HepG2 (cell line): ENCODE measurements around the gene SPATA13. TPM values are rescaled to one million over a fixed set of nuclear protein-coding genes. Genes with fewer than 3 reads are reported as not detected.
A peak's percentile ranks its signal among the peaks of the same experiment; 100 is the strongest.

Source experiments
- CREB1 ChIP-seq, 2 experiments: fragments of 450-650 bp in 1 of 2; IDR thresholded peaks; 2 replicates each; pipeline ENCODE4 v1.6.1; 2016 to 2017; ENCODE audit warnings: control low read depth in 1 of 2, mild to moderate bottlenecking in 1 of 2, missing compliant biosample characterization in 1 of 2, missing genetic modification characterization in 1 of 2
- EZH2 ChIP-seq: conservative IDR thresholded peaks from 2 replicates; pipeline ENCODE4 v1.6.1; 2012; ENCODE audit warnings: mild to moderate bottlenecking, low read depth, low read length, moderate library complexity
- KDM2A ChIP-seq: sonication (generic); formaldehyde crosslinking; IDR thresholded peaks from 2 replicates; pipeline ENCODE4 v1.4.0; 2020; ENCODE audit warnings: low read depth, missing genetic modification reagents, borderline replicate concordance
- MAF1 ChIP-seq: sonication (generic); formaldehyde crosslinking; IDR thresholded peaks from 2 replicates; pipeline ENCODE4 v1.5.0; 2020; ENCODE audit warnings: missing genetic modification reagents, borderline replicate concordance
- MATR3 ChIP-seq: sonication (generic); formaldehyde crosslinking; IDR thresholded peaks from 2 replicates; pipeline ENCODE4 v1.4.0; 2020; ENCODE audit warnings: missing genetic modification reagents
- NCOA2 ChIP-seq: sonication (generic); formaldehyde crosslinking; IDR thresholded peaks from 2 replicates; pipeline ENCODE4 v1.8.0; 2022; ENCODE audit warnings: inconsistent platforms
- ONECUT2 ChIP-seq: sonication (generic); formaldehyde crosslinking; IDR thresholded peaks from 2 replicates; pipeline ENCODE4 v1.4.0; 2020; ENCODE audit warnings: missing genetic modification reagents
- STAT5B ChIP-seq: sonication (generic); formaldehyde crosslinking; IDR thresholded peaks from 2 replicates; pipeline ENCODE4 v1.4.0; 2020; ENCODE audit warnings: missing genetic modification reagents
- TOPORS ChIP-seq: sonication (generic); formaldehyde crosslinking; IDR thresholded peaks from 2 replicates; pipeline ENCODE4 v1.8.0; 2023; ENCODE audit warnings: mild to moderate bottlenecking, missing genetic modification reagents
- ZBTB8A ChIP-seq: sonication (generic); formaldehyde crosslinking; IDR thresholded peaks from 2 replicates; pipeline ENCODE4 v1.4.0; 2020; ENCODE audit warnings: mild to moderate bottlenecking, low read depth, missing genetic modification reagents, borderline replicate concordance
- ZC3H13 ChIP-seq: sonication (generic); formaldehyde crosslinking; IDR thresholded peaks from 2 replicates; pipeline ENCODE4 v1.8.1; 2023; ENCODE audit warnings: mild to moderate bottlenecking, missing genetic modification reagents, moderate library complexity
- ZFAT ChIP-seq: sonication (generic); formaldehyde crosslinking; conservative IDR thresholded peaks from 2 replicates; pipeline ENCODE4 v1.8.1; 2023; ENCODE audit warnings: missing genetic modification reagents, inconsistent platforms
- ZNF160 ChIP-seq: sonication (generic); formaldehyde crosslinking; IDR thresholded peaks from 2 replicates; pipeline ENCODE4 v1.8.0; 2022; ENCODE audit warnings: mild to moderate bottlenecking, inconsistent platforms, missing genetic modification reagents
- ZNF337 ChIP-seq: sonication (generic); formaldehyde crosslinking; IDR thresholded peaks from 2 replicates; pipeline ENCODE4 v1.5.1; 2020; ENCODE audit warnings: missing genetic modification reagents, low read depth, mild to moderate bottlenecking, borderline replicate concordance
- ZNF383 ChIP-seq: sonication (generic); formaldehyde crosslinking; IDR thresholded peaks from 2 replicates; pipeline ENCODE4 v1.4.0; 2020; ENCODE audit warnings: missing genetic modification reagents, mild to moderate bottlenecking, borderline replicate concordance
- ZNF570 ChIP-seq: sonication (generic); formaldehyde crosslinking; IDR thresholded peaks from 2 replicates; pipeline ENCODE4 v1.4.0; 2020; ENCODE audit warnings: mild to moderate bottlenecking, missing genetic modification reagents, borderline replicate concordance
- polyA plus RNA-seq, 8 experiments: library from polyadenylated mRNA; depleted of rRNA in 3 of 8; stranded (reverse) in 7 of 8; unstranded in 1 of 8; fragments of >200 nt; fragmentation: Illumina TruSeq in 4 of 8; extraction: Trizol in 4 of 8; gene quantifications; 2 replicates each; pipeline versions ENCODE4 v1.2.1 to v1.2.3, GENCODE V29; 2011 to 2016; ENCODE audit warnings: low read depth in 4 of 8, missing spikeins in 1 of 8, mixed read lengths in 1 of 8; ENCODE audit not compliant: insufficient read depth in 1 of 8
- total RNA-seq, 5 experiments: library from RNA; depleted of rRNA; stranded (reverse); fragments of >200 nt; fragmentation: Illumina TruSeq; extraction: Trizol; gene quantifications; 2 replicates each; pipeline ENCODE4 v1.2.3, GENCODE V29; 2016; ENCODE audit warnings: low read depth in 1 of 5
- TF ChIP-seq, protein P1 (sequence below): sonication (generic); formaldehyde crosslinking; IDR thresholded peaks from 2 replicates; pipeline ENCODE4 v1.5.1; 2020; ENCODE audit warnings: mild to moderate bottlenecking, missing genetic modification reagents
- TF ChIP-seq, protein P2 (sequence below): sonication (generic); formaldehyde crosslinking; IDR thresholded peaks from 2 replicates; pipeline ENCODE4 v1.5.1; 2020; ENCODE audit warnings: mild to moderate bottlenecking, moderate library complexity, missing genetic modification reagents
- TF ChIP-seq, protein P3 (sequence below): sonication (generic); formaldehyde crosslinking; conservative IDR thresholded peaks from 2 replicates; pipeline ENCODE4 v1.8.0; 2022; ENCODE audit warnings: mild to moderate bottlenecking, moderate library complexity, missing genetic modification reagents
- TF ChIP-seq, protein P4 (sequence below): sonication (generic); formaldehyde crosslinking; IDR thresholded peaks from 2 replicates; pipeline ENCODE4 v1.5.0; 2020; ENCODE audit warnings: missing genetic modification reagents
- TF ChIP-seq, protein P5 (sequence below): sonication (generic); formaldehyde crosslinking; IDR thresholded peaks from 2 replicates; pipeline ENCODE4 v1.5.0; 2020; ENCODE audit warnings: missing genetic modification reagents

The SPATA13 gene
- total and polyA plus RNA-seq, 2 of the 13 experiments (the other 11 are each of a cell fraction or from before 2014, with no cell fraction given) = 11.3 to 14.2 TPM

DNA sequence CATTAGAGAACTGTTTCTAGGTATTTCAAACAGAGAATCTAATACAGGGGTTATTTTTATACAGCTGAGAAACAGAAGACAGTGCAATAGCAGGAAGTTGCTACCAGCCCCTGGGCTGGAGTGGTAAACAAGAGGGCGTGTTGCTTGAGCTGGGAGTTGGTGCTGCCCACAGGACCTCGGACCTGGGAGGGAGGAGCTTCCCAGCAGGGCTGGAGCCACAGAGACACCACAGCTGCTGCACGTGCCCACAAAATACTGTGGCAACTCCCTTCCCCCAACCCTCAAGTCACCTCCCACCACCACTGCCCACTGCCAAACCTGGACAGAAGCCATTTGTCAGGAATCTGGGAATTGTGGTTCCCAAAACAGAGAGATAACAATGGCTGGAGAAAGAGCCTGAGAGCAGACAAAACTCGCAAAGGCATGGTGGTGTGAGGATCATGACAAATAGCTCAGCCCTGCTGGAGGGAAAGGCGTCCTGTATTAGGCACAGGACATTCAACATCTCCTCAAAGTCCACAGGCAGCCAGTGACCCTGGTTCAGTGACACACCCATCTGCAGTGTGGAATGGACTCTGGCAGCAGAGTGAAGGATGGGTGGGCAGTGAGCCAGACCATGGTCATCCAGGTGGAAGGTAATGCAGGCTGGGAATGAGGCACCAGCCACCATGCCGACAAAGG is 57.2 kb downstream of the SPATA13 start (continued):
- TF ChIP-seq, protein P1, sequence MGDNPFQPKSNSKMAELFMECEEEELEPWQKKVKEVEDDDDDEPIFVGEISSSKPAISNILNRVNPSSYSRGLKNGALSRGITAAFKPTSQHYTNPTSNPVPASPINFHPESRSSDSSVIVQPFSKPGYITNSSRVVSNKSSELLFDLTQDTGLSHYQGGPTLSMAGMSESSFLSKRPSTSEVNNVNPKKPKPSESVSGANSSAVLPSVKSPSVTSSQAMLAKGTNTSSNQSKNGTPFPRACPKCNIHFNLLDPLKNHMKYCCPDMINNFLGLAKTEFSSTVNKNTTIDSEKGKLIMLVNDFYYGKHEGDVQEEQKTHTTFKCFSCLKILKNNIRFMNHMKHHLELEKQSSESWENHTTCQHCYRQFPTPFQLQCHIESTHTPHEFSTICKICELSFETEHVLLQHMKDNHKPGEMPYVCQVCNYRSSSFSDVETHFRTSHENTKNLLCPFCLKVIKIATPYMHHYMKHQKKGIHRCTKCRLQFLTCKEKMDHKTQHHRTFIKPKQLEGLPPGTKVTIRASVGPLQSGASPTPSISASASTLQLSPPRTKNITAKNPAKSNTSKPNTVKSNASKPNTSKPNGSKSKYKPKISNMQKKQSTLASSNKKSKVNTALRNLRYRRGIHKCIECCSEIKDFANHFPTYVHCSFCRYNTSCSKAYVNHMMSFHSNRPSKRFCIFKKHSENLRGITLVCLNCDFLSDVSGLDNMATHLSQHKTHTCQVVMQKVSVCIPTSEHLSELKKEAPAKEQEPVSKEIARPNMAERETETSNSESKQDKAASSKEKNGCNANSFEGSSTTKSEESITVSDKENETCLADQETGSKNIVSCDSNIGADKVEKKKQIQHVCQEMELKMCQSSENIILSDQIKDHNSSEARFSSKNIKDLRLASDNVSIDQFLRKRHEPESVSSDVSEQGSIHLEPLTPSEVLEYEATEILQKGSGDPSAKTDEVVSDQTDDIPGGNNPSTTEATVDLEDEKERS (CRISPR knock-in tag) = no peak
- TF ChIP-seq, protein P2, sequence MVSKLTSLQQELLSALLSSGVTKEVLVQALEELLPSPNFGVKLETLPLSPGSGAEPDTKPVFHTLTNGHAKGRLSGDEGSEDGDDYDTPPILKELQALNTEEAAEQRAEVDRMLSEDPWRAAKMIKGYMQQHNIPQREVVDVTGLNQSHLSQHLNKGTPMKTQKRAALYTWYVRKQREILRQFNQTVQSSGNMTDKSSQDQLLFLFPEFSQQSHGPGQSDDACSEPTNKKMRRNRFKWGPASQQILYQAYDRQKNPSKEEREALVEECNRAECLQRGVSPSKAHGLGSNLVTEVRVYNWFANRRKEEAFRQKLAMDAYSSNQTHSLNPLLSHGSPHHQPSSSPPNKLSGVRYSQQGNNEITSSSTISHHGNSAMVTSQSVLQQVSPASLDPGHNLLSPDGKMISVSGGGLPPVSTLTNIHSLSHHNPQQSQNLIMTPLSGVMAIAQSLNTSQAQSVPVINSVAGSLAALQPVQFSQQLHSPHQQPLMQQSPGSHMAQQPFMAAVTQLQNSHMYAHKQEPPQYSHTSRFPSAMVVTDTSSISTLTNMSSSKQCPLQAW (CRISPR knock-in tag) = peak; percentile 79; the same call in 1 of the 2 replicates
- no peak for TF ChIP-seq EZH2
- no peak for TF ChIP-seq ZNF570
- no peak for TF ChIP-seq ZC3H13 (CRISPR knock-in tag)
- no peak for TF ChIP-seq MAF1 (CRISPR knock-in tag)
- no peak for TF ChIP-seq ZBTB8A (CRISPR knock-in tag)
- no peak for TF ChIP-seq ZFAT
- no peak for TF ChIP-seq ONECUT2 (CRISPR knock-in tag)
- TF ChIP-seq ZNF337 (CRISPR knock-in tag) = no peak
- TF ChIP-seq NCOA2 (CRISPR knock-in tag) = peak; percentile 65
- TF ChIP-seq STAT5B (CRISPR knock-in tag) = no peak
- no peak for TF ChIP-seq ZNF383 (CRISPR knock-in tag)
- peak; percentile 24; the same call in 1 of the 2 replicates for TF ChIP-seq KDM2A (CRISPR knock-in tag)
- TF ChIP-seq ZNF160 = no peak
- TF ChIP-seq, protein P3, sequence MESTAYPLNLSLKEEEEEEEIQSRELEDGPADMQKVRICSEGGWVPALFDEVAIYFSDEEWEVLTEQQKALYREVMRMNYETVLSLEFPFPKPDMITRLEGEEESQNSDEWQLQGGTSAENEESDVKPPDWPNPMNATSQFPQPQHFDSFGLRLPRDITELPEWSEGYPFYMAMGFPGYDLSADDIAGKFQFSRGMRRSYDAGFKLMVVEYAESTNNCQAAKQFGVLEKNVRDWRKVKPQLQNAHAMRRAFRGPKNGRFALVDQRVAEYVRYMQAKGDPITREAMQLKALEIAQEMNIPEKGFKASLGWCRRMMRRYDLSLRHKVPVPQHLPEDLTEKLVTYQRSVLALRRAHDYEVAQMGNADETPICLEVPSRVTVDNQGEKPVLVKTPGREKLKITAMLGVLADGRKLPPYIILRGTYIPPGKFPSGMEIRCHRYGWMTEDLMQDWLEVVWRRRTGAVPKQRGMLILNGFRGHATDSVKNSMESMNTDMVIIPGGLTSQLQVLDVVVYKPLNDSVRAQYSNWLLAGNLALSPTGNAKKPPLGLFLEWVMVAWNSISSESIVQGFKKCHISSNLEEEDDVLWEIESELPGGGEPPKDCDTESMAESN = no peak
- TF ChIP-seq TOPORS = 0 out of 2 replicates have a peak, but pooled peaks have one; percentile 42
- TF ChIP-seq, protein P4, sequence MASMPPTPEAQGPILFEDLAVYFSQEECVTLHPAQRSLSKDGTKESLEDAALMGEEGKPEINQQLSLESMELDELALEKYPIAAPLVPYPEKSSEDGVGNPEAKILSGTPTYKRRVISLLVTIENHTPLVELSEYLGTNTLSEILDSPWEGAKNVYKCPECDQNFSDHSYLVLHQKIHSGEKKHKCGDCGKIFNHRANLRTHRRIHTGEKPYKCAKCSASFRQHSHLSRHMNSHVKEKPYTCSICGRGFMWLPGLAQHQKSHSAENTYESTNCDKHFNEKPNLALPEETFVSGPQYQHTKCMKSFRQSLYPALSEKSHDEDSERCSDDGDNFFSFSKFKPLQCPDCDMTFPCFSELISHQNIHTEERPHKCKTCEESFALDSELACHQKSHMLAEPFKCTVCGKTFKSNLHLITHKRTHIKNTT (CRISPR knock-in tag) = no peak
- no peak for TF ChIP-seq CREB1 (IDR thresholded peaks at IDR 0.05)
- TF ChIP-seq CREB1 (CRISPR knock-in tag; IDR thresholded peaks at IDR 0.05) = no peak
- TF ChIP-seq, protein P5, sequence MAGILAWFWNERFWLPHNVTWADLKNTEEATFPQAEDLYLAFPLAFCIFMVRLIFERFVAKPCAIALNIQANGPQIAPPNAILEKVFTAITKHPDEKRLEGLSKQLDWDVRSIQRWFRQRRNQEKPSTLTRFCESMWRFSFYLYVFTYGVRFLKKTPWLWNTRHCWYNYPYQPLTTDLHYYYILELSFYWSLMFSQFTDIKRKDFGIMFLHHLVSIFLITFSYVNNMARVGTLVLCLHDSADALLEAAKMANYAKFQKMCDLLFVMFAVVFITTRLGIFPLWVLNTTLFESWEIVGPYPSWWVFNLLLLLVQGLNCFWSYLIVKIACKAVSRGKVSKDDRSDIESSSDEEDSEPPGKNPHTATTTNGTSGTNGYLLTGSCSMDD (CRISPR knock-in tag) = no peak
- TF ChIP-seq MATR3 (CRISPR knock-in tag) = no peak
